GM19395 (cell line): ENCODE data around the gene FOXO1.

Source experiments
- ATAC-seq: cut with Tn5 transposase; IDR thresholded peaks from one replicate; pipeline ENCODE4 v1.9.1; 2021; ENCODE audit warnings: mild to moderate bottlenecking, moderate library complexity; ENCODE audit not compliant: unreplicated experiment

The FOXO1 gene

DNA sequence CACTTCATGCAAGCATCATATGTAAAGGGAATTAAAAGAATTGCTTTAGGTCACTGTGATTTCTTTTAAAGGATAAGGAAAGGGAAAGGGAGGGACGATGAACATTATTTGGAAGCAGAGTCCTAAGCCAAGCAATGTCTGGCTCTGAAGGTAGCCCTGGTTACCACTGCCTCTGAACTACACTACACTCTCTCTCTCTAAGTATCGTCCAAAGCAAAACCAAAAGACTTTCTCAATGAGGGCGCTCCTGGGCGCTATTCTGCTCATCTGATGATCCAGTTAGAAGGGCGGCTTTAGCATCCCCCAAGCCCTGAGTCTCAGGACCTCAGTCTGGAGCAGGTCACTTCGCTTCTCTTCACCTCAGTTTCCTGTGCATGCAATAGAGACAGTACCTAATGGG, 26.2 kb downstream of the FOXO1 start:
- ATAC-seq, result no peak

GRCh38 chr13:40639221-40639681, 27.2 kb downstream of the FOXO1 start:
- ATAC-seq, result no peak

DNA sequence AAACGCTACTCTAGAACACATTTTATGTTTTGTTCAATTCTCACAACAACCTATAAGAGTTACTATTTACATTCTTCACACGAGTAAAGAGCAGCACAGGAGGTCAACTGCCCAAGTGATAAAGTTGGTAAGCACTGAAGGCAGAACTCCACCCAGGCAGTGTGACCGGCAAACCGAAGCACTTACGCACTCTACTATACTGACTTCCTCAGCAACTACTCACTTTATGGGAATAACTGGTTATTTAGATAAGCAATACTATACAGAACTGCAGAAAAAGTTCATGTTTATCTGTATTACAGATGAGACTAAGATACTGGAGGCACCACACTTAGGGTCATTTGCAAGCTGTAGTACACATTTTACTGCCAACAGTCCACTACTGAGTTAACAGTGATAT, 28.8 kb downstream of the FOXO1 start:
- ATAC-seq, result no peak

DNA sequence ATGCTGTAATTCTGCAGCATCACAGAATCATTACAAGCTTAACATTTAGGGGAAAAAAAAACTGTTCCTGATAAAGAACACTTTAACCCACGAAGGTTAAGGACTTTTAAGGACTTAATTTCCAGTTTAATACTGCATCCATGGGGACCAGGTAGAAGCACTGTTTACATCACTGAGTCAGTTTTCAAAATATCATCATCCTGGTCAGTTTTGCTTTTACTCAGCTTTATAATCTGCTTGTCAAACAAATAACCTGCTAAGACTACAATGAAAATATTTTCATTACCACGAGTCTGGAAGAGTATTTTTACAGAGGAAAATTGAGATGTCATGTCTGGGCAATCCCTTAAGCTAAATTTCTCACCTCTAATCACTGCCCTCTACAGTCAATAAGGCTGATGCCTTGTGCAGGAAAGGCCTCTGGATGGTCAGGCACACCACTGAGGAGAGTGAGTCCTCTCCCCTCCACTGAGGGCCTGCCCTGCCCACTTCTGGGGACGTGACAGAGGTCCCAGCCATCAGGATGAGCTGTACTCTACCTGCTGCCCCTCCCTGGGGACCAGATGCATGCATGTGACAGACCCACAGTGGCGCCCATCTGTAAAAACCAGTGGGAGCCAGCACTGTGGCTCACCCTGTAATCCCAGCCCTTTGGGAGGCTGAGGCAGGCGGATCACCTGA, 31.0 kb downstream of the FOXO1 start:
- no peak for ATAC-seq

- no peak for ATAC-seq
Observed at GRCh38 chr13:40632915-40633314, 33.5 kb downstream of the FOXO1 start.

DNA sequence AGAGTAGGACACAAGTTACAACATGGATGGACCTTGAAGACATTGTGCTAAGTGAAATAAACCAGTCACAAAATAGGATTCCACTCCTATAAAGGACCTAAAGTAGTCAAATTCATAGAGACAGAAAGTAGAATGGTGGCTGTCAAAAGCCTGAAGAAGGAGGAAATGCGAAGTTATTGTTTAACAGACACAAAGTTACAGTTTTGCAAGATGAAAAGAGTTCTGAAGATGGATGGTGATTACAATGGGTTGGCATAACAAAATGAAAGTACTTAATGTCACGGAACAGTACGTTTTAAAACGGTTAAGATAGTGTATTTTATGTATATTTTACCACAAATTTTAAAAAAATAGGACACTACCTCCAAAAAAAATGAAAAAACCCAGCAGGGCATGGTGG, 34.8 kb downstream of the FOXO1 start:
- peak; percentile 42 for ATAC-seq

DNA sequence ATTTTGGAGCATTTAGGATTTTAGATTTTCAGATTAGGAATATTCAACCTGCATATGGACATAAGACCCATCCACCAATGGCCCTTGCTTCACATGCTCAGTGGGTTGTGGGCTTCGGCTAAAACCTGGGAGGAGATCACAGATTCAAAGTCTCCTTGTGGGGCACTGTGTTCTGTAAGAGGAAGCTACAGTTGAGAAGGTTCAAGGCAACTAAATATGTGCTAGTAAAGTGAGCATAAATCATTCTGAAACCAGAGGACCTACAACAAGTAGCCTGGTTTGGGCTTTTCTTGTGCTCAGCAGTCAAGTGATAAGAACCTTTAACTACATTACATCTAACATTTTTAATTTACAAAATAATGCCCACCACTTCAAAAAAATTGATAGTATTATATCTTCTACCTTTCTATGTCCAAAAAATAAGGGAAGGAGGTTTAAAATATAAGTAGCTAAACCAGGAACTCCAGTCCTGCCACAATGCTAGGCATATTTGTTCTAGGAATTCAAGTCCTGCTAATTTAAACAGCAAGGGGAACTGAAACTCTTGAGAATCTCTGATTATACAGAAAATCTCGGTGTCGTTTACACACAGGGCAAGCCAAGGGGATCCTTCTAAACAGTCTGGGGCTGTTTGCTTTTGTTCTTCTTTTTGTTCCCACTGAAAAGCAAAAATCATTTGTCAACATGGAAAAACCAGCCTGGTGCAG, 36.6 kb downstream of the FOXO1 start:
- peak; percentile 81 for ATAC-seq

GRCh38 chr13:40626977-40627376, 39.5 kb downstream of the FOXO1 start:
- no peak for ATAC-seq

- ATAC-seq, result no peak
Observed at GRCh38 chr13:40626561-40626960, 39.9 kb downstream of the FOXO1 start.

- ATAC-seq, result no peak
Observed at GRCh38 chr13:40624986-40625385, 41.5 kb downstream of the FOXO1 start.

DNA sequence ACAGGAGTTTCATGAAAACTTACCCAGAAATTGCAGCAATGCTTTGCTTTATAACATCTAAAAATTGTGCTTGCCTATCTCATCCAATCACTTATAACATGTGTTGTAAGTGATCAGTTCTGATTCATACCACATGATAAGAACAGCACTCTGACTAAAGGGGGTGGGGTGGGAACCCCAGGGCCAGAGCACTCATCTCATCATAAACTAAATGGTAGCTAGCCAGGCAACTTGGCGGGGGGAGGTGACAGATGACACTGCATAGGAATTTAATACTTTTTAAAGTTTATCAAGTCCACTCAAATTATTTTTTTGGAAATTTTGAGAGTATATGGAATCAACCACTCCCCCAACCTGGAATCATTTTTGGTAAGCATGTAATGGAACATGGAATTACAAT, 42.1 kb downstream of the FOXO1 start:
- no peak for ATAC-seq

GRCh38 chr13:40622761-40623160, 43.7 kb downstream of the FOXO1 start:
- ATAC-seq, result no peak

- no peak for ATAC-seq
Observed at GRCh38 chr13:40622246-40622645, 44.2 kb downstream of the FOXO1 start.

- ATAC-seq, result no peak
Observed at GRCh38 chr13:40619479-40619814, 47.0 kb downstream of the FOXO1 start.

GRCh38 chr13:40618581-40619478, 47.6 kb downstream of the FOXO1 start:
- no peak for ATAC-seq

GRCh38 chr13:40617801-40618356, 48.6 kb downstream of the FOXO1 start:
- ATAC-seq, result no peak

GRCh38 chr13:40615619-40616018, 50.8 kb downstream of the FOXO1 start:
- ATAC-seq, result no peak

DNA sequence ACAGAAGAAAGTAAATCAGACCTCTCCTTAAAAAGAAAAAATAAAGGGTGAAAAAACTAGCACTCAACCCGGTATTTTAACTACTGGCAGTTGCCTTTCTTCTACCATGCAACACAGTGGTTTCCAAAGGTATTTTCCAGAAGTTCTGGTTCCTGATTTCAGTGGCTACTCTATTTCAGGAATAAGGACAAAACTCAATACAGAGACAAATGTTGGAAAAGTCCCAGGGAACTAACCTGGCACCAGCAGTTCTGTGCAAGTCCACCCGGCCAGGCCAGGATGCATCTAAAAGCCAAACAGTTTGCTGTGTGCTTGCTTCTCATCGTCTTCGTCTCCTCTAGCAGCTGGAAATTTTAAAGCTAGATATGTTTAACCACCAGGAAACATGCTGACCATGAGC, 52.5 kb downstream of the FOXO1 start:
- no peak for ATAC-seq

DNA sequence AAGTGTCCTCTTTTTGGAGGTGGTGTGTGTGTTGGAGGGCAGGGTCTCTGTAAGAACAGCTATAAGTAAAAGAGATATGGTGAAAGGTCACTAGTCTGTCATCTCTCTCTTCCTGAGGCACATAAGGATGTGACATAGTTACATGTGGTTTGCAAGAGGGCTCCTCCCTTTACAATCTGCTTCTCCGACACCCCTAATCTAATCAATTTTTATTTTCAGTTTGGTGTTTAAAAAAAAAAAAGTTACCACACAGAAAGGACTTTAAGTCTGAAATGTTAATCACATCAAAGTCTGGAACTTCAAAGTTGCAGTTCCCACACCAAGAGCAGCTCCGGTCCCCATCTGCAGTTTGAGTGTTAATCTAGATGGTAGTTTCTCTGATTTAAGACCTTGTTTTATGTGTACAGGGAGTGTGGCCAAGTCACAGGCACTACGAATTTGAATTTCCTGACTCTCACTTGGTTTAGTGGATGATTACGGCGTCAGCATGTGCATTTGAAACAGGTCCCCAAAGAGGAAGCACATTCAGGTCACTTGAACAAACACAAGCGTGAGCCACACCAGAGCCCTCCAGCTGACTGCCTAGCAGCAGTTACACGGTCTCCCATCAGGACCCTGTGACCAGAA, 53.1 kb downstream of the FOXO1 start:
- ATAC-seq, result peak; percentile 90

DNA sequence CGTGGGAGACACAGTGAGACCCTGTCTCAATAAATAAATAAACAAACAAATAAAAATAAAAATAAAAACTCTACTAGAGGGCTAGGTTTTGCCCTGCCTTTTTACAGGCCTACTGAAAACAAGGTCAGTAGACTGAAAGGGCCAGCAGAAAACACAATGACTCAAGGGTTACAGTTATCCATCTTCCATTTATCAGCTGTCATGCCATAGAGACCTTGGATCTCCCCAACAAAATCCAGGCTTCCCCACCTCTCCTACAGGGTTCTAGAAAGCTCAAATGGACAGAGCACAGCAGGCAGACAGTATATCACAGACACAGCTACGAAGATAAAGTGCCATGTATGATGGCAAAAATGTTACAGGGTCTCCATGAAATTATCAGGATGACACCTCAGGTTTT, 54.4 kb downstream of the FOXO1 start:
- no peak for ATAC-seq

DNA sequence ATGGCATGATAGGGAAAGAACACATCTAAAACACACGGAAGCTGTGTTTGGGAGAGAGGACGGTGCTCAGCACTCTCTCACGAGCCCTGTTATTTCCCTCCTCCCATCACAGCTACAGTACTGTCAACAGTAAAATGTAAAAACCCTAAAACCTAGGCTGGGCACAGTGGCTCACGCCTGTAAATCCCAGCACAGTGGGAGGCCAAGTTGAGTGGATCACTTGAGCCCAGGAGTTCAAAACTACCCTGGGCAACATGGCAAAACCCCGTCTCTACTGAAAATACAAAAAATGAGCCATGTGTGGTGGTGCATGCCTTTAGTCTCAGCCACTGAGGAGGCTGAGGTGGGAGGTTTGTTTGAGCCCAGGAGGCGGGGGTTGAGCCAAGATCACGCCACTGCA, 54.8 kb downstream of the FOXO1 start:
- ATAC-seq, result no peak
